ENCODE results near the gene ELMO1. TPM values are rescaled to one million over a fixed set of nuclear protein-coding genes. Genes with fewer than 3 reads are reported as not detected.

Gene ELMO1
- total RNA-seq, 1 donor from 2014 or later, result 0.69 TPM

GRCh38 chr7:37046531-37047079, 402.1 kb downstream of the ELMO1 start:
- TF ChIP-seq CTCF (conservative IDR thresholded peaks at IDR 0.05; ENCODE audit: low read depth, low read length), result no peak
- no peak overlapping the region for H3K4me3 ChIP-seq (ENCODE audit: low read depth, low read length)
- no peak for DNase-seq (ENCODE audit: low read depth)

GRCh38 chr7:37045681-37046179, 402.9 kb downstream of the ELMO1 start:
- no peak for TF ChIP-seq CTCF (conservative IDR thresholded peaks at IDR 0.05; ENCODE audit: low read depth, low read length)
- H3K4me3 ChIP-seq (ENCODE audit: low read depth, low read length), result no peak overlapping the region
- DNase-seq (ENCODE audit: low read depth), result no peak

- DNase-seq (ENCODE audit: low read depth), result no peak
- H3K4me3 ChIP-seq (ENCODE audit: low read depth, low read length), result no peak overlapping the region
- TF ChIP-seq CTCF (conservative IDR thresholded peaks at IDR 0.05; ENCODE audit: low read depth, low read length), result no peak
These were observed 407.2 kb downstream of the ELMO1 start for GRCh38 chr7:37041461-37041860.

GRCh38 chr7:37040330-37040729, 408.3 kb downstream of the ELMO1 start:
- no peak for TF ChIP-seq CTCF (conservative IDR thresholded peaks at IDR 0.05; ENCODE audit: low read depth, low read length)
- no peak overlapping the region for H3K4me3 ChIP-seq (ENCODE audit: low read depth, low read length)
- DNase-seq (ENCODE audit: low read depth), result no peak

- H3K4me3 ChIP-seq (ENCODE audit: low read depth, low read length), result no peak overlapping the region
- no peak for DNase-seq (ENCODE audit: low read depth)
- TF ChIP-seq CTCF (conservative IDR thresholded peaks at IDR 0.05; ENCODE audit: low read depth, low read length), result no peak
These were observed 409.4 kb downstream of the ELMO1 start for GRCh38 chr7:37039131-37039749.

DNA sequence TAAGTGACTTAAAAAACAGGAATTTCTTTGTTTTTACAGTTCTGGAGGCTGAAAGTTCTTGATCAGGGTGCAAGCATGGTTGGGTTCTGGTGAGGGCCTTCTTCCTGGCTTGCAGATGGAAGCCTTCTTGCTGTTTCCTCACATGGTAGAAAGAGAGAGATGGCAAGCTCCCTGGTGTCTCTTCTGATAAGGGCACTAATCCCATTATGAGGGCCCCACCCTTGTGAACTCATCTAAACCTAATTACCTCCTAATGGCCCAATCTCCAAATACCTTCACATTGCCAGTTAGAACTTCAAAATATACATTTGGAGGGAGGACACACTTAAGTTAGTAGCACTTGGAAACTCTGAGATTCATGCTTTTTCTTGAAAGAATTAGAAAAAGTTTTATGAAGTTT, 410.0 kb downstream of the ELMO1 start:
- TF ChIP-seq CTCF (conservative IDR thresholded peaks at IDR 0.05; ENCODE audit: low read depth, low read length), result no peak
- no peak for DNase-seq (ENCODE audit: low read depth)

GRCh38 chr7:37037286-37037685, 411.4 kb downstream of the ELMO1 start:
- H3K4me3 ChIP-seq (ENCODE audit: low read depth, low read length), result no peak overlapping the region
- TF ChIP-seq CTCF (conservative IDR thresholded peaks at IDR 0.05; ENCODE audit: low read depth, low read length), result no peak
- no peak for DNase-seq (ENCODE audit: low read depth)

More for the DNA sequence above, 410.0 kb downstream of the ELMO1 start:
- H3K4me3 ChIP-seq (ENCODE audit: low read depth, low read length), result no peak overlapping the region

All from epithelial cell of proximal tubule (primary cell).